Neural cell (in vitro differentiated cells): ENCODE measurements around the gene SULT1E1. TPM values are rescaled to one million over a fixed set of nuclear protein-coding genes. Genes with fewer than 3 reads are reported as not detected.

ENCODE experiments used
- H2AFZ ChIP-seq: fragments of 200-600, 300-800 bp; sonication (generic), shearing (Covaris generic); 2 replicates; pipeline ENCODE4 v1.6.0; 2014; ENCODE audit warnings: low read depth, mild to moderate bottlenecking, antibody characterized with exemption, low read length, moderate library complexity
- H3F3A ChIP-seq: fragments of 200-600 bp; shearing (Covaris generic); 2 replicates; pipeline ENCODE4 v1.6.1; 2016; ENCODE audit warnings: mild to moderate bottlenecking, moderate library complexity, mixed read lengths, antibody characterized with exemption, low read length; ENCODE audit not compliant: insufficient read depth, poor library complexity, severe bottlenecking
- H3K27ac ChIP-seq: fragments of 200-600, 300-800 bp; sonication (generic), shearing (Covaris generic); 2 replicates; pipeline ENCODE4 v1.5.1; 2014; ENCODE audit warnings: mild to moderate bottlenecking, low read length, moderate library complexity
- H3K27me3 ChIP-seq: fragments of 300-800, 200-600 bp; sonication (generic), shearing (Covaris generic); 2 replicates; pipeline ENCODE4 v1.6.0; 2014; ENCODE audit warnings: mild to moderate bottlenecking, low read depth, low read length, moderate library complexity; ENCODE audit not compliant: insufficient read depth
- H3K36me3 ChIP-seq: fragments of 300-800, 200-600 bp; sonication (generic), shearing (Covaris generic); 2 replicates; pipeline ENCODE4 v1.5.1; 2014; ENCODE audit warnings: mild to moderate bottlenecking, antibody characterized with exemption, low read length, moderate library complexity; ENCODE audit not compliant: insufficient read depth
- H3K4me2 ChIP-seq: fragments of 300-800, 200-600 bp; sonication (generic), shearing (Covaris generic); 2 replicates; pipeline ENCODE4 v1.6.0; 2014; ENCODE audit warnings: mild to moderate bottlenecking, low read length
- H3K4me3 ChIP-seq: fragments of 300-800, 200-600 bp; sonication (generic), shearing (Covaris generic); 2 replicates; pipeline ENCODE4 v1.5.1; 2014; ENCODE audit warnings: mild to moderate bottlenecking, low read length, moderate library complexity
- H3K79me2 ChIP-seq: fragments of 200-600 bp; shearing (Covaris generic); replicated peaks from 2 replicates; pipeline ENCODE4 v1.6.0; 2014; ENCODE audit warnings: mild to moderate bottlenecking, low read length, moderate library complexity; ENCODE audit not compliant: insufficient read depth
- H3K9ac ChIP-seq: fragments of 300-800, 200-600 bp; sonication (generic), shearing (Covaris generic); 2 replicates; pipeline ENCODE4 v1.6.1; 2016; ENCODE audit warnings: mild to moderate bottlenecking, low read length, mixed read lengths
- H3K9me2 ChIP-seq: fragments of 200-600 bp; shearing (Covaris generic); 2 replicates; pipeline ENCODE4 v1.6.1; 2016; ENCODE audit warnings: mild to moderate bottlenecking, low read length, mixed read lengths; ENCODE audit not compliant: insufficient read depth
- H3K9me3 ChIP-seq: fragments of 200-600, 300-800 bp; sonication (generic), shearing (Covaris generic); 2 replicates; pipeline ENCODE4 v1.6.1; 2016; ENCODE audit warnings: mild to moderate bottlenecking, mixed run types, low read length, moderate library complexity, mixed read lengths
- H4K20me1 ChIP-seq: fragments of 200-600 bp; shearing (Covaris generic); 2 replicates; pipeline ENCODE4 v1.6.1; 2016; ENCODE audit warnings: mild to moderate bottlenecking, mixed run types; ENCODE audit not compliant: insufficient read depth
- EP300 ChIP-seq: fragments of 450-650 bp; conservative IDR thresholded peaks from 2 replicates; pipeline ENCODE4 v1.6.1; 2014; ENCODE audit warnings: antibody characterized with exemption, mild to moderate bottlenecking, moderate library complexity; ENCODE audit not compliant: poor library complexity, severe bottlenecking
- EZH2 ChIP-seq: fragments of 200-600, 300-800 bp; shearing (Covaris generic), sonication (generic); IDR thresholded peaks from 2 replicates; pipeline ENCODE4 v1.6.1; 2014; ENCODE audit warnings: antibody characterized with exemption, low read length, borderline replicate concordance, mild to moderate bottlenecking; ENCODE audit not compliant: insufficient read depth, poor library complexity, severe bottlenecking
- MXI1 ChIP-seq: fragments of 450-650 bp; conservative IDR thresholded peaks from 2 replicates; pipeline ENCODE4 v1.6.1; 2014; ENCODE audit warnings: antibody characterized with exemption, mild to moderate bottlenecking; ENCODE audit not compliant: poor library complexity, severe bottlenecking
- POLR2AphosphoS5 ChIP-seq: IDR thresholded peaks from 2 replicates; pipeline ENCODE4 v1.6.1; 2012
- RAD21 ChIP-seq: fragments of 450-650 bp; conservative IDR thresholded peaks from 2 replicates; pipeline ENCODE4 v1.6.1; 2014; ENCODE audit warnings: antibody characterized with exemption, mild to moderate bottlenecking, moderate library complexity
- SMC3 ChIP-seq: fragments of 450-650 bp; conservative IDR thresholded peaks from 2 replicates; pipeline ENCODE4 v1.6.1; 2014; ENCODE audit warnings: antibody characterized with exemption, mild to moderate bottlenecking, moderate library complexity; ENCODE audit not compliant: poor library complexity
- TAF1 ChIP-seq: IDR thresholded peaks from 2 replicates; pipeline ENCODE4 v1.6.1; 2012; ENCODE audit warnings: low read depth
- polyA plus RNA-seq: library from polyadenylated mRNA; depleted of rRNA; stranded (reverse); fragments of >200 nt; gene quantifications from 2 replicates; pipeline ENCODE4 v1.2.3, GENCODE V29; 2014
- TF ChIP-seq, protein P1 (sequence below): IDR thresholded peaks from 2 replicates; pipeline ENCODE4 v1.6.1; 2012; ENCODE audit warnings: borderline replicate concordance
- TF ChIP-seq, protein P2 (sequence below): fragments of 450-650 bp; IDR thresholded peaks from 2 replicates; pipeline ENCODE4 v1.5.1; 2014; ENCODE audit warnings: antibody characterized with exemption, mild to moderate bottlenecking, moderate library complexity; ENCODE audit not compliant: poor library complexity, severe bottlenecking

Gene SULT1E1
- polyA plus RNA-seq, 1 donor from 2014 or later = not detected

DNA sequence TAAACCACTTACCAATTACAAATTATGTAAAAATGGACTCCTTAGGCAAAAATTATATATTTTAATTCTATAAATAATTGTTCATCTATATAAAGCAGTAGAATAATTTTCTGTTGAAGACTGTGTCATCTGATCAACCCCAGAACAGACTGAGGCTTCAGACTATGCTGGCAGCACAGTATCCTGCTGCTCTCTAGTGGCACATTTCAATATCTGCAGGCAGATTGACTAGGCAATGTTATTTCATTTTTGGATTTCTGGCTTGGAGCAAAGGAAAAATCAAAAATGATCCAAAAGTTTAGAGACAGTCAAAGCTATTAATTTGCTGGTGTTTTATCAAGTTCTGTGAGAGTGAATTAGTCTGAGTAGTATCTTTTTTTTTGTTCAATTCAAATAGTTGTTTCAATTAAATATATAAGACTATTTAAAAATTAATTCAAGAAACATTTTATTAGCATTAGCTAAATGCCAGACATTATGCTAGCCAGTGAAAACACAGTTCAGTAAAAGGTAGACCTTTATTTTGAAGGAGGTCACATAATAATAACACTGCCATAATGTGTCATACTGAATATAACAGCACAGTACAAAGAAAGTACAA lies 21.3 kb upstream of the SULT1E1 start:
- no peaks in the 10 kb centered on the region for H3K9me3 ChIP-seq
- H3K36me3 ChIP-seq = no peaks in the 10 kb centered on the region
- H3K9me2 ChIP-seq = no peaks in the 10 kb centered on the region
- no peaks in the 10 kb centered on the region for H3K27me3 ChIP-seq
- no peak for TF ChIP-seq POLR2AphosphoS5
- TF ChIP-seq, protein P1, sequence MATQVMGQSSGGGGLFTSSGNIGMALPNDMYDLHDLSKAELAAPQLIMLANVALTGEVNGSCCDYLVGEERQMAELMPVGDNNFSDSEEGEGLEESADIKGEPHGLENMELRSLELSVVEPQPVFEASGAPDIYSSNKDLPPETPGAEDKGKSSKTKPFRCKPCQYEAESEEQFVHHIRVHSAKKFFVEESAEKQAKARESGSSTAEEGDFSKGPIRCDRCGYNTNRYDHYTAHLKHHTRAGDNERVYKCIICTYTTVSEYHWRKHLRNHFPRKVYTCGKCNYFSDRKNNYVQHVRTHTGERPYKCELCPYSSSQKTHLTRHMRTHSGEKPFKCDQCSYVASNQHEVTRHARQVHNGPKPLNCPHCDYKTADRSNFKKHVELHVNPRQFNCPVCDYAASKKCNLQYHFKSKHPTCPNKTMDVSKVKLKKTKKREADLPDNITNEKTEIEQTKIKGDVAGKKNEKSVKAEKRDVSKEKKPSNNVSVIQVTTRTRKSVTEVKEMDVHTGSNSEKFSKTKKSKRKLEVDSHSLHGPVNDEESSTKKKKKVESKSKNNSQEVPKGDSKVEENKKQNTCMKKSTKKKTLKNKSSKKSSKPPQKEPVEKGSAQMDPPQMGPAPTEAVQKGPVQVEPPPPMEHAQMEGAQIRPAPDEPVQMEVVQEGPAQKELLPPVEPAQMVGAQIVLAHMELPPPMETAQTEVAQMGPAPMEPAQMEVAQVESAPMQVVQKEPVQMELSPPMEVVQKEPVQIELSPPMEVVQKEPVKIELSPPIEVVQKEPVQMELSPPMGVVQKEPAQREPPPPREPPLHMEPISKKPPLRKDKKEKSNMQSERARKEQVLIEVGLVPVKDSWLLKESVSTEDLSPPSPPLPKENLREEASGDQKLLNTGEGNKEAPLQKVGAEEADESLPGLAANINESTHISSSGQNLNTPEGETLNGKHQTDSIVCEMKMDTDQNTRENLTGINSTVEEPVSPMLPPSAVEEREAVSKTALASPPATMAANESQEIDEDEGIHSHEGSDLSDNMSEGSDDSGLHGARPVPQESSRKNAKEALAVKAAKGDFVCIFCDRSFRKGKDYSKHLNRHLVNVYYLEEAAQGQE = no peak
- TF ChIP-seq EP300 = no peak
- peak; percentile 95 for TF ChIP-seq SMC3
- TF ChIP-seq, protein P2, sequence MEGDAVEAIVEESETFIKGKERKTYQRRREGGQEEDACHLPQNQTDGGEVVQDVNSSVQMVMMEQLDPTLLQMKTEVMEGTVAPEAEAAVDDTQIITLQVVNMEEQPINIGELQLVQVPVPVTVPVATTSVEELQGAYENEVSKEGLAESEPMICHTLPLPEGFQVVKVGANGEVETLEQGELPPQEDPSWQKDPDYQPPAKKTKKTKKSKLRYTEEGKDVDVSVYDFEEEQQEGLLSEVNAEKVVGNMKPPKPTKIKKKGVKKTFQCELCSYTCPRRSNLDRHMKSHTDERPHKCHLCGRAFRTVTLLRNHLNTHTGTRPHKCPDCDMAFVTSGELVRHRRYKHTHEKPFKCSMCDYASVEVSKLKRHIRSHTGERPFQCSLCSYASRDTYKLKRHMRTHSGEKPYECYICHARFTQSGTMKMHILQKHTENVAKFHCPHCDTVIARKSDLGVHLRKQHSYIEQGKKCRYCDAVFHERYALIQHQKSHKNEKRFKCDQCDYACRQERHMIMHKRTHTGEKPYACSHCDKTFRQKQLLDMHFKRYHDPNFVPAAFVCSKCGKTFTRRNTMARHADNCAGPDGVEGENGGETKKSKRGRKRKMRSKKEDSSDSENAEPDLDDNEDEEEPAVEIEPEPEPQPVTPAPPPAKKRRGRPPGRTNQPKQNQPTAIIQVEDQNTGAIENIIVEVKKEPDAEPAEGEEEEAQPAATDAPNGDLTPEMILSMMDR = peak; percentile 86
- no peak for TF ChIP-seq TAF1
- peak; percentile 94 for TF ChIP-seq RAD21
- no peak for TF ChIP-seq EZH2
- no peak for TF ChIP-seq MXI1
- H3K27ac ChIP-seq = no peak overlapping the region
- H3F3A ChIP-seq = no peaks in the 10 kb centered on the region
- no peaks in the 10 kb centered on the region for H4K20me1 ChIP-seq
- H2AFZ ChIP-seq = no peak overlapping the region
- no peak overlapping the region for H3K4me2 ChIP-seq
- H3K9ac ChIP-seq = no peak overlapping the region
- H3K79me2 ChIP-seq = no peaks in the 10 kb centered on the region
- no peak overlapping the region for H3K4me3 ChIP-seq

- Histone ChIP-seq H3K9me3 (no peaks in the 10 kb centered on the region), H4K20me1 (no peaks in the 10 kb centered on the region), H3K4me3 (no peak overlapping the region), H3K9ac (no peak overlapping the region), H3K9me2 (no peaks in the 10 kb centered on the region), H3K27me3 (no peaks in the 10 kb centered on the region), H3K4me2 (no peak overlapping the region), H3K27ac (no peak overlapping the region), H2AFZ (no peak overlapping the region), H3K36me3 (no peaks in the 10 kb centered on the region), H3F3A (no peaks in the 10 kb centered on the region), H3K79me2 (no peaks in the 10 kb centered on the region)
- TF ChIP-seq SMC3 (no peak), POLR2AphosphoS5 (no peak), MXI1 (no peak), TAF1 (no peak), EP300 (no peak), EZH2 (no peak), RAD21 (no peak)
- TF ChIP-seq, protein P2 = no peak
- TF ChIP-seq, protein P1 = no peak
Measured at GRCh38 chr4:69878250-69878649, 18.3 kb upstream of the SULT1E1 start.
